Measurements from ENCODE around the gene ZNF276.

- no peak for TF ChIP-seq TCF12 (IDR thresholded peaks at IDR 0.05; ENCODE audit: low read depth)
- TF ChIP-seq REST (IDR thresholded peaks at IDR 0.05; ENCODE audit: low read depth): no peak
- TF ChIP-seq TAF1 (IDR thresholded peaks at IDR 0.05; ENCODE audit: low read depth): no peak
- TF ChIP-seq RAD21 (IDR thresholded peaks at IDR 0.05; ENCODE audit: low read depth): no peak
- TF ChIP-seq EP300 (IDR thresholded peaks at IDR 0.05; ENCODE audit: borderline replicate concordance): no peak
- TF ChIP-seq CEBPB (IDR thresholded peaks at IDR 0.05): no peak
- TF ChIP-seq MAX (IDR thresholded peaks at IDR 0.05): no peak
- TF ChIP-seq USF1 (IDR thresholded peaks at IDR 0.05): no peak
Observed at GRCh38 chr16:89709716-89710432, 11.5 kb upstream of the ZNF276 start.
